AG20443 (cell line): ENCODE measurements around the gene PRR33.

Source experiments
- DNase-seq: peaks from one replicate; pipeline ENCODE4 v3.0.0; 2012; ENCODE audit warnings: low spot score, mixed read lengths

Gene PRR33

GRCh38 chr11:1862588-1863351 lies 28.9 kb downstream of the PRR33 start:
- DNase-seq: no peak

GRCh38 chr11:1861435-1862411 lies 30.0 kb downstream of the PRR33 start:
- no peak for DNase-seq

- DNase-seq: no peak
Observed at GRCh38 chr11:1860108-1860507, 31.6 kb downstream of the PRR33 start.

- no peak for DNase-seq
Observed at GRCh38 chr11:1859004-1859403, 32.7 kb downstream of the PRR33 start.

- no peak for DNase-seq
Observed at GRCh38 chr11:1858576-1858975, 33.1 kb downstream of the PRR33 start.

- no peak for DNase-seq
Observed at GRCh38 chr11:1858154-1858553, 33.5 kb downstream of the PRR33 start.

GRCh38 chr11:1857064-1857463 lies 34.6 kb downstream of the PRR33 start:
- DNase-seq: no peak

GRCh38 chr11:1856306-1857005 lies 35.2 kb downstream of the PRR33 start:
- no peak for DNase-seq

GRCh38 chr11:1855886-1856265 lies 35.8 kb downstream of the PRR33 start:
- DNase-seq: no peak

- DNase-seq: no peak
Observed at GRCh38 chr11:1854949-1855885, 36.5 kb downstream of the PRR33 start.

GRCh38 chr11:1854132-1854948 lies 37.4 kb downstream of the PRR33 start:
- no peak for DNase-seq

GRCh38 chr11:1853376-1854131 lies 38.1 kb downstream of the PRR33 start:
- DNase-seq: no peak

GRCh38 chr11:1852877-1853276 lies 38.8 kb downstream of the PRR33 start, which contains the start of gene LSP1:
Gene LSP1, plus strand, starts transcription at chr11:1853084. Its CDS starts 61 bp downstream, at chr11:1853145.
- DNase-seq: no peak

- DNase-seq: no peak
Observed at GRCh38 chr11:1852271-1852876, 39.3 kb downstream of the PRR33 start.

- no peak for DNase-seq
Observed at GRCh38 chr11:1851468-1852180, 40.1 kb downstream of the PRR33 start.

GRCh38 chr11:1848640-1849430 lies 42.9 kb downstream of the PRR33 start:
- DNase-seq: no peak

GRCh38 chr11:1847926-1848639 lies 43.6 kb downstream of the PRR33 start:
- no peak for DNase-seq
